ENCODE results near the gene EME2.

- TF ChIP-seq, protein P1, sequence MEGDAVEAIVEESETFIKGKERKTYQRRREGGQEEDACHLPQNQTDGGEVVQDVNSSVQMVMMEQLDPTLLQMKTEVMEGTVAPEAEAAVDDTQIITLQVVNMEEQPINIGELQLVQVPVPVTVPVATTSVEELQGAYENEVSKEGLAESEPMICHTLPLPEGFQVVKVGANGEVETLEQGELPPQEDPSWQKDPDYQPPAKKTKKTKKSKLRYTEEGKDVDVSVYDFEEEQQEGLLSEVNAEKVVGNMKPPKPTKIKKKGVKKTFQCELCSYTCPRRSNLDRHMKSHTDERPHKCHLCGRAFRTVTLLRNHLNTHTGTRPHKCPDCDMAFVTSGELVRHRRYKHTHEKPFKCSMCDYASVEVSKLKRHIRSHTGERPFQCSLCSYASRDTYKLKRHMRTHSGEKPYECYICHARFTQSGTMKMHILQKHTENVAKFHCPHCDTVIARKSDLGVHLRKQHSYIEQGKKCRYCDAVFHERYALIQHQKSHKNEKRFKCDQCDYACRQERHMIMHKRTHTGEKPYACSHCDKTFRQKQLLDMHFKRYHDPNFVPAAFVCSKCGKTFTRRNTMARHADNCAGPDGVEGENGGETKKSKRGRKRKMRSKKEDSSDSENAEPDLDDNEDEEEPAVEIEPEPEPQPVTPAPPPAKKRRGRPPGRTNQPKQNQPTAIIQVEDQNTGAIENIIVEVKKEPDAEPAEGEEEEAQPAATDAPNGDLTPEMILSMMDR (IDR thresholded peaks at IDR 0.05; ENCODE audit: low read depth, low read length) = peak; percentile 52
- peak; percentile 77; the same call in 1 of the 2 replicates for TF ChIP-seq MYC (IDR thresholded peaks at IDR 0.05; ENCODE audit: low read depth, low read length)
These were observed 40.1 kb downstream of the EME2 start for GRCh38 chr16:1812732-1813163.

Measured in NB4 (cell line).